CD4-positive, alpha-beta memory T cell (primary cell): ENCODE measurements around the gene P2RX5. TPM values are rescaled to one million over a fixed set of nuclear protein-coding genes. Genes with fewer than 3 reads are reported as not detected.
A peak's percentile ranks its signal among the peaks of the same experiment; 100 is the strongest.
"Not testable (repeated sequence)": the region's sequence is repeated elsewhere in the genome, so short reads cannot be mapped to it uniquely, and the experiment has no call there.

Experiments used
- CTCF ChIA-PET: fragments of 350-600 bp; sonication (Branson Sonifier 250); formaldehyde crosslinking; loops from one replicate; lab custom pipeline; 2021; ENCODE audit warnings: inconsistent platforms; ENCODE audit not compliant: partially characterized antibody; lab: Charles Lee
- POLR2A ChIA-PET: fragments of 350-600 bp; sonication (Branson Sonifier 250); formaldehyde crosslinking; loops from one replicate; lab custom pipeline; 2021; ENCODE audit not compliant: partially characterized antibody; lab: Charles Lee
- DNase-seq, 5 donors: peaks; one replicate each; pipeline versions ENCODE4 v3.0.0 to v3.0.0-alpha.2; 2020 to 2022; ENCODE audit warnings: mixed read lengths in 1 of 5
- H3K27ac ChIP-seq: one replicate; pipeline ENCODE4 v1.7.0; 2013; ENCODE audit warnings: low read depth, low read length
- H3K27me3 ChIP-seq: 2 replicates; pipeline ENCODE4 v1.7.0; 2013; ENCODE audit warnings: mild to moderate bottlenecking, low read length, moderate library complexity; ENCODE audit not compliant: insufficient read depth
- H3K36me3 ChIP-seq: 2 replicates; pipeline ENCODE4 v1.7.0; 2013; ENCODE audit warnings: mild to moderate bottlenecking, low read length, moderate library complexity; ENCODE audit not compliant: insufficient read depth
- H3K4me1 ChIP-seq: 2 replicates; pipeline ENCODE4 v1.7.0; 2013; ENCODE audit warnings: mild to moderate bottlenecking, low read length, moderate library complexity; ENCODE audit not compliant: insufficient read depth
- H3K4me3 ChIP-seq, 2 donors: one replicate each; pipeline ENCODE4 v1.7.0; 2013; ENCODE audit warnings: low read length in 2 of 2, mild to moderate bottlenecking in 1 of 2
- H3K9me3 ChIP-seq, 2 donors: one replicate each; pipeline ENCODE4 v1.7.0; 2013; ENCODE audit warnings: low read length in 2 of 2, control low read depth in 1 of 2; ENCODE audit not compliant: control insufficient read depth in 1 of 2
- H3K27ac Mint-ChIP-seq, 7 donors: one replicate each; pipeline ENCODE4 v1.8.0; 2020 to 2021; ENCODE audit warnings: mixed read lengths in 7 of 7, mild to moderate bottlenecking in 6 of 7, inconsistent platforms in 3 of 7, moderate library complexity in 3 of 7
- H3K27me3 Mint-ChIP-seq, 2 donors: one replicate each; pipeline ENCODE4 v1.8.0; 2020 to 2021; ENCODE audit warnings: mixed read lengths in 2 of 2
- H3K36me3 Mint-ChIP-seq, 2 donors: one replicate each; pipeline ENCODE4 v1.8.0; 2020 to 2021; ENCODE audit warnings: mixed read lengths in 2 of 2, inconsistent platforms in 1 of 2, mild to moderate bottlenecking in 1 of 2
- H3K4me1 Mint-ChIP-seq, 4 donors: one replicate each; pipeline ENCODE4 v1.8.0; 2020 to 2021; ENCODE audit warnings: mixed read lengths in 4 of 4, mild to moderate bottlenecking in 1 of 4
- H3K4me3 Mint-ChIP-seq, 8 donors: one replicate each; pipeline ENCODE4 v1.8.0; 2020 to 2021; ENCODE audit warnings: mixed read lengths in 8 of 8, mild to moderate bottlenecking in 7 of 8, moderate library complexity in 6 of 8, inconsistent platforms in 3 of 8
- H3K9me3 Mint-ChIP-seq, 8 donors: one replicate each; pipeline ENCODE4 v1.8.0; 2020 to 2021; ENCODE audit warnings: mixed read lengths in 8 of 8, mild to moderate bottlenecking in 5 of 8, inconsistent platforms in 3 of 8, moderate library complexity in 1 of 8
- intact Hi-C: fragments of 100-400 bp; cut with micrococcal nuclease; formaldehyde crosslinking; loops from one replicate; pipeline ENCODE4 v1.15.1; 2023
- polyA plus RNA-seq, 2 donors: library from polyadenylated mRNA; unstranded; fragments of 300-500 nt; fragmentation: Illumina TruSeq; gene quantifications; one replicate each; pipeline ENCODE4 v1.2.3, GENCODE V29; 2021
- total RNA-seq, 2 experiments: library from RNA; stranded (reverse); gene quantifications; one replicate each; pipeline ENCODE4 v1.2.3, GENCODE V29; 2021

Gene P2RX5
- total and polyA plus RNA-seq, 4 experiments from 2014 or later: 13.8 to 28.9 (median 17.4) TPM

DNA sequence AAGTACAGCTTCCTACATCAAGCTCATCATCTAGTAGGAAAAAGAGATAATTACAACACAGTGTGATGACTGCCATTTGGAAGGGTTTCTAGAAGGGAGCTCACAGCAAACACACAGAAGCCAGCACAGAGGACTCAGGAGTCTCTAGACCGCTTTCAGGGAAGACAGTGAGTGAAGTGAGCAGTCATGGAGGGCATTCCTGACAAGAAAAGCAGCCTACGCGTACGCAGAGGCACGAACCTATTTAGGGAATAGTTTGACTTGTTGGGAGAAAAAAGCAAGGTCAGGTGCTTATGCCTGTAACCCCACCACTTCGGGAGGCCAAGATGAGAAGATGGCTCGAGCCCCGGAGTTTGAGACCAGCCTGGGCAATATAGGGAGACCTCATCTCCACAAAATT lies 19.3 kb upstream of the P2RX5 start:
- Histone ChIP-seq H3K27me3 (no peaks in the 10 kb centered on the region), H3K36me3 (peaks cover 35% of the 10 kb centered on the region), H3K27ac (no peak overlapping the region), H3K4me3 (no peak overlapping the region), H3K9me3 (no peaks in the 10 kb centered on the region), H3K4me1 (peaks cover 35% of the 10 kb centered on the region)
- DNase-seq: no peak
- intact Hi-C loops: no loop called here
- no peaks in the 10 kb centered on the region for H3K27me3 Mint-ChIP-seq
- H3K9me3 Mint-ChIP-seq: no peaks in the 10 kb centered on the region
- CTCF ChIA-PET: interaction anchor here (0.7 to 0.8 kb wide), 2 partner anchors 24 to 132 kb away, joined by 3 to 4 read pairs; no protein-coding TSS in a partner anchor
- peak overlapping the region in 1 of 8 donors; percentile 44 for H3K4me3 Mint-ChIP-seq
- H3K4me1 Mint-ChIP-seq: peaks cover 24 to 40% (median 34%) of the 10 kb centered on the region in 4 donors
- peak overlapping the region in 3 of 7 donors; percentile 15 to 83 (median 42) for H3K27ac Mint-ChIP-seq
- POLR2A ChIA-PET: interaction anchor here (1.6 kb wide), 1 partner anchor 79 kb away, joined by 4 read pairs; the partner anchor contains the start of genes CTNS and SHPK
- peaks cover 41 to 46% of the 10 kb centered on the region in 2 donors for H3K36me3 Mint-ChIP-seq

GRCh38 chr17:3712811-3713463 lies 17.0 kb upstream of the P2RX5 start:
- no peaks in the 10 kb centered on the region for H3K9me3 Mint-ChIP-seq
- Histone ChIP-seq H3K4me1 (peaks cover 30% of the 10 kb centered on the region), H3K27ac (peak overlapping the region; percentile 16), H3K27me3 (no peaks in the 10 kb centered on the region), H3K4me3 (no peak overlapping the region), H3K36me3 (peaks cover 28% of the 10 kb centered on the region), H3K9me3 (no peaks in the 10 kb centered on the region)
- ChIA-PET CTCF (interaction anchor here (0.8 kb wide), 1 partner anchor 23 kb away, joined by 3 read pairs; no protein-coding TSS in a partner anchor), POLR2A (interaction anchor here (2.9 to 3.8 kb wide), 2 partner anchors 10 to 17 kb away, joined by 34 to 39 read pairs; partner anchors contain the start of genes HASPIN and P2RX5)
- peak in 2 of 5 donors; percentile 13 to 19 for DNase-seq
- peak overlapping the region in 7 of 8 donors; percentile 21 to 76 (median 48) for H3K4me3 Mint-ChIP-seq
- H3K27ac Mint-ChIP-seq: peak overlapping the region; percentile 64 to 94 (median 87)
- intact Hi-C loops: loop anchor here (5.0 kb wide), 1 partner anchor 76 kb away; the partner anchor contains the start of genes CTNS and SHPK
- H3K4me1 Mint-ChIP-seq: peaks cover 34 to 41% (median 37%) of the 10 kb centered on the region in 4 donors
- no peaks in the 10 kb centered on the region for H3K27me3 Mint-ChIP-seq
- H3K36me3 Mint-ChIP-seq: peaks cover 34 to 35% of the 10 kb centered on the region in 2 donors

DNA sequence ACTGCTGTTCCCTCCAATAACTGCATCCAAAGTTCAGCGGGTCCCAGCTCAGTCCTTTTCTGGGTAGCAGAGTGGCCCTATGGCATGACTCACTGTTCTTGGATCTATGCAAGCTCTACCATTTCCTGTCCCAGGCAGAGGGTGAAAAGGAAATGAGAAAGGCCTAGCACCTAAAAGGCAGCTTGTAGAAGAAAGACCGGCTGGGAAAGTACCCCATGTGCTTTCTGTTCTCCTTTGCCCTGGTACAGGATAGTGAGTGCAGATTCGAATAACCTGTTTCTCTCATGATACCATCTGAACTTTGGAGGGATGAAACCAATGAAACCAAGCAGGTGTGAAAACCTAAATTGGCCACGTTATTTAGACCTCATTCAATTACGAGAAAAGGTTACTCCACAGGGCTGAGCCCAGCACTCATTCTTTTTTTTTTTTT lies 15.0 kb upstream of the P2RX5 start:
- Mint-ChIP-seq H3K27me3 (no peaks in the 10 kb centered on the region), H3K36me3 (peaks cover 15 to 17% of the 10 kb centered on the region in 2 donors), H3K9me3 (no peaks in the 10 kb centered on the region), H3K4me1 (peaks cover 33 to 41% (median 37%) of the 10 kb centered on the region in 4 donors), H3K4me3 (peak overlapping the region; percentile 20 to 78 (median 75)), H3K27ac (peak overlapping the region; percentile 86 to 92 (median 90))
- Histone ChIP-seq H3K9me3 (no peaks in the 10 kb centered on the region), H3K27me3 (no peaks in the 10 kb centered on the region), H3K36me3 (peaks cover 17% of the 10 kb centered on the region), H3K27ac (peak overlapping the region; percentile 33), H3K4me1 (peaks cover 30% of the 10 kb centered on the region), H3K4me3 (peak overlapping the region in 1 of 2 donors; percentile 39)
- CTCF ChIA-PET: interaction anchor here (0.9 to 2.1 kb wide), 7 partner anchors 12 to 28 kb away, joined by 3 to 13 read pairs (median 4); partner anchors contain the start of gene HASPIN
- POLR2A ChIA-PET: interaction anchor here (0.7 to 3.8 kb wide), 15 partner anchors 9 to 1873 kb away, joined by 3 to 39 read pairs (median 4); partner anchors contain the start of genes ATP2A3, CTNS, HASPIN and NCBP3
- intact Hi-C loops: loop anchor here (1.0 to 5.0 kb wide), 4 partner anchors 12 to 74 kb away; partner anchors contain the start of genes CTNS, EMC6, HASPIN and P2RX5
- DNase-seq: peak; percentile 85 to 94 (median 86)

GRCh38 chr17:3708366-3708765 lies 12.4 kb upstream of the P2RX5 start:
- H3K9me3 ChIP-seq: no peaks in the 10 kb centered on the region
- no peak overlapping the region for H3K4me3 Mint-ChIP-seq
- no peaks in the 10 kb centered on the region for H3K27me3 ChIP-seq
- ChIA-PET POLR2A (no interaction called here), CTCF (interaction anchor here (0.7 to 1.5 kb wide), 2 partner anchors 10 to 12 kb away, joined by 3 read pairs; no protein-coding TSS in a partner anchor)
- peak overlapping the region in 3 of 7 donors; percentile 16 to 63 (median 51) for H3K27ac Mint-ChIP-seq
- no peak for DNase-seq
- no peaks in the 10 kb centered on the region for H3K27me3 Mint-ChIP-seq
- H3K9me3 Mint-ChIP-seq: no peaks in the 10 kb centered on the region
- intact Hi-C loops: no loop called here
- H3K27ac ChIP-seq: no peak overlapping the region
- H3K4me3 ChIP-seq: no peak overlapping the region
- H3K4me1 ChIP-seq: peaks cover 28% of the 10 kb centered on the region
- H3K36me3 ChIP-seq: no peaks in the 10 kb centered on the region
- peaks cover 29 to 35% (median 31%) of the 10 kb centered on the region in 4 donors for H3K4me1 Mint-ChIP-seq
- peaks cover 5 to 7% of the 10 kb centered on the region in 2 donors for H3K36me3 Mint-ChIP-seq

DNA sequence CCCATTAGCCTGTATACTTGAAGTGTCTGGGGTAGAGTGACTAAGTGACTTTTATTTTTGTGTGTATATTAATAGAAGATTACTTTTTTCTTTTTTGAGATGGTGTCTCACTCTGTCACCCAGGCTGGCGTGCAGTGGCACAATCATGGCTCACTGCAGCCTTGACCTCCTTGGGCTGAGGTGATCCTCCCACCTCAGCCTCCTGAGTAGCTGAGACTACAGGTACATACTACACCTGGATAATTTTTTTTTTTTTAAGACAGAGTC lies 9.7 kb upstream of the P2RX5 start:
- H3K27ac ChIP-seq, H3K27me3 Mint-ChIP-seq, H3K4me1 ChIP-seq, H3K27me3 ChIP-seq, CTCF ChIA-PET, intact Hi-C loops, H3K36me3 Mint-ChIP-seq, H3K4me3 Mint-ChIP-seq, H3K4me3 ChIP-seq, H3K36me3 ChIP-seq, H3K9me3 ChIP-seq, POLR2A ChIA-PET, DNase-seq, H3K9me3 Mint-ChIP-seq: not testable (repeated sequence)
- Mint-ChIP-seq H3K27ac (peak overlapping the region in 1 of 7 donors; percentile 52), H3K4me1 (peaks cover 10 to 14% (median 12%) of the 10 kb centered on the region in 4 donors)

DNA sequence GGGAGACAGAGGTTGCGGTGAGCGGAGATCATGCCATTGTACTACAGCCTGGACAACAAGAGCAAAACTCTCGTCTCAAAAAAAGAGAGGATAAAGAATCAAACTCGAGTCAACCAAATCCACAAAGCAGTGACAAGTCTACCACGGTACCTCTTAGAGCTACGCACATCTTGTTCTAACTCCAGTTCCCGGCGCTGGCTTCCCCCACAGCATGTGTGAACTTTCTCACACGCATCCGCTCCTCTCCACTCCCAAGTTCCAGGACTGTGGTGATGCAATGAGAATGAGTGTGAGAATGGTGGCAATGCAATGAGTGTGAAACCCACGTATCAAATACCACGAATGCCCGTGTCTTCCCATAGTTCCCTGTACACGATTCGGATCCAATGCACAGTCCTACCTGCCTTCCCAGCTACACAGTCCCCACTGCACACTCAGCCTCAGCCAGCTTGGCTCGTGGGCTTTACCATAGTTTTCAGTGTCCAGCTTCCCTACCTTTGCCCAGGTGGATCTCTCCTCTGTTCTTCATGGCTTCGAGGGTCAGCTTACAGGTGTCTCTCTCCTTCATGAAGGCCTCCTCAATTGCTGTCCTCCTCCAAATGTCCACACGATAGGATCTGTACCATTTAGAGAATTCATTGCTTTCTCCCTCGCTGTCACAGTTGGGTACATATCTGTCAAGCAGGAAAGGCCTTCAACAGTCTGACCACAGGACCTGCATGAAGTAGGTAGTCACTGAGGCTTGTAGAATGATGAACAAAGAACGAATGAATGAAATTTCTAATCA lies 9.2 kb upstream of the P2RX5 start:
- Histone ChIP-seq H3K27me3 (no peaks in the 10 kb centered on the region), H3K27ac (no peak overlapping the region), H3K4me1 (no peaks in the 10 kb centered on the region), H3K4me3 (no peak overlapping the region), H3K36me3 (no peaks in the 10 kb centered on the region), H3K9me3 (no peaks in the 10 kb centered on the region)
- H3K27ac Mint-ChIP-seq: peak overlapping the region in 1 of 7 donors; percentile 17
- H3K9me3 Mint-ChIP-seq: peaks cover 0 to 2% (median 0%) of the 10 kb centered on the region in 8 donors
- ChIA-PET CTCF (interaction anchor here (0.6 kb wide), 1 partner anchor 22 kb away, joined by 3 read pairs; no protein-coding TSS in a partner anchor), POLR2A (no interaction called here)
- H3K27me3 Mint-ChIP-seq: no peaks in the 10 kb centered on the region
- no peak overlapping the region for H3K4me3 Mint-ChIP-seq
- DNase-seq: no peak
- intact Hi-C loops: no loop called here
- H3K4me1 Mint-ChIP-seq: peaks cover 7 to 13% (median 8%) of the 10 kb centered on the region in 4 donors
- no peaks in the 10 kb centered on the region for H3K36me3 Mint-ChIP-seq
